BJ (cell line): ENCODE measurements around the gene VPS52. TPM values are rescaled to one million over a fixed set of nuclear protein-coding genes. Genes with fewer than 3 reads are reported as not detected.

Experiments used
- CTCF ChIA-PET: fragments of 350-600 bp; formaldehyde crosslinking; extraction: SDS; loops from one replicate; lab custom pipeline; 2021; ENCODE audit warnings: antibody characterized with exemption, inconsistent platforms; lab: Yijun Ruan, JAX
- POLR2A ChIA-PET: fragments of 300-600 bp; sonication (Branson Sonifier 250); formaldehyde crosslinking; extraction: SDS; loops from one replicate; lab custom pipeline; 2021; ENCODE audit warnings: antibody characterized with exemption; lab: Charles Lee
- DNase-seq: peaks from one replicate; pipeline ENCODE4 v3.0.0-alpha.2; 2011; ENCODE audit warnings: low read depth
- H3K27me3 ChIP-seq: 2 replicates; pipeline ENCODE4 v1.6.0; 2011; ENCODE audit warnings: low read length; ENCODE audit not compliant: control insufficient read depth, insufficient read depth
- H3K36me3 ChIP-seq: 2 replicates; pipeline ENCODE4 v1.5.1; 2011; ENCODE audit warnings: low read length; ENCODE audit not compliant: control insufficient read depth, insufficient read depth
- H3K4me3 ChIP-seq: 2 replicates; pipeline ENCODE4 v1.5.1; 2011; ENCODE audit warnings: low read depth, mild to moderate bottlenecking, control low read depth, low read length
- polyA plus RNA-seq: library from polyadenylated mRNA; depleted of rRNA; stranded (reverse); fragments of >200 nt; gene quantifications from 2 replicates; pipeline ENCODE4 v1.2.3, GENCODE V29; 2011
- TF ChIP-seq, protein P1 (sequence below): IDR thresholded peaks from 2 replicates; pipeline ENCODE4 v1.5.1; 2011; ENCODE audit warnings: low read depth, mild to moderate bottlenecking, control low read depth, inconsistent platforms, low read length, moderate library complexity; ENCODE audit not compliant: insufficient read depth

VPS52 gene
- polyA plus RNA-seq, 1 experiment, result 89.8 TPM

- ChIA-PET POLR2A (interaction anchor here (0.7 kb wide), 1 partner anchor 10 kb away, joined by 8 read pairs; no protein-coding TSS in a partner anchor), CTCF (interaction anchor here (1.3 to 2.3 kb wide), 3 partner anchors 10 to 124 kb away, joined by 3 to 11 read pairs (median 4); no protein-coding TSS in a partner anchor)
- TF ChIP-seq, protein P1, sequence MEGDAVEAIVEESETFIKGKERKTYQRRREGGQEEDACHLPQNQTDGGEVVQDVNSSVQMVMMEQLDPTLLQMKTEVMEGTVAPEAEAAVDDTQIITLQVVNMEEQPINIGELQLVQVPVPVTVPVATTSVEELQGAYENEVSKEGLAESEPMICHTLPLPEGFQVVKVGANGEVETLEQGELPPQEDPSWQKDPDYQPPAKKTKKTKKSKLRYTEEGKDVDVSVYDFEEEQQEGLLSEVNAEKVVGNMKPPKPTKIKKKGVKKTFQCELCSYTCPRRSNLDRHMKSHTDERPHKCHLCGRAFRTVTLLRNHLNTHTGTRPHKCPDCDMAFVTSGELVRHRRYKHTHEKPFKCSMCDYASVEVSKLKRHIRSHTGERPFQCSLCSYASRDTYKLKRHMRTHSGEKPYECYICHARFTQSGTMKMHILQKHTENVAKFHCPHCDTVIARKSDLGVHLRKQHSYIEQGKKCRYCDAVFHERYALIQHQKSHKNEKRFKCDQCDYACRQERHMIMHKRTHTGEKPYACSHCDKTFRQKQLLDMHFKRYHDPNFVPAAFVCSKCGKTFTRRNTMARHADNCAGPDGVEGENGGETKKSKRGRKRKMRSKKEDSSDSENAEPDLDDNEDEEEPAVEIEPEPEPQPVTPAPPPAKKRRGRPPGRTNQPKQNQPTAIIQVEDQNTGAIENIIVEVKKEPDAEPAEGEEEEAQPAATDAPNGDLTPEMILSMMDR, result no peak
- Histone ChIP-seq H3K4me3 (no peak overlapping the region), H3K36me3 (peaks cover 16% of the 10 kb centered on the region), H3K27me3 (no peaks in the 10 kb centered on the region)
- no peak for DNase-seq
Observed at GRCh38 chr6:33301877-33302276, 30.2 kb upstream of the VPS52 start.

GRCh38 chr6:33299237-33299944 lies 27.7 kb upstream of the VPS52 start:
- ChIA-PET POLR2A (no interaction called here), CTCF (interaction anchor here (0.6 to 2.3 kb wide), 13 partner anchors 8 to 183 kb away, joined by 3 to 21 read pairs (median 5); partner anchors contain the start of genes B3GALT4, PFDN6, RPS18 and VPS52)
- no peak for DNase-seq
- TF ChIP-seq, protein P1, result peak; percentile 86
- H3K27me3 ChIP-seq, result no peaks in the 10 kb centered on the region
- H3K36me3 ChIP-seq, result peaks cover 14% of the 10 kb centered on the region
- H3K4me3 ChIP-seq, result peak overlapping the region; percentile 81

DNA sequence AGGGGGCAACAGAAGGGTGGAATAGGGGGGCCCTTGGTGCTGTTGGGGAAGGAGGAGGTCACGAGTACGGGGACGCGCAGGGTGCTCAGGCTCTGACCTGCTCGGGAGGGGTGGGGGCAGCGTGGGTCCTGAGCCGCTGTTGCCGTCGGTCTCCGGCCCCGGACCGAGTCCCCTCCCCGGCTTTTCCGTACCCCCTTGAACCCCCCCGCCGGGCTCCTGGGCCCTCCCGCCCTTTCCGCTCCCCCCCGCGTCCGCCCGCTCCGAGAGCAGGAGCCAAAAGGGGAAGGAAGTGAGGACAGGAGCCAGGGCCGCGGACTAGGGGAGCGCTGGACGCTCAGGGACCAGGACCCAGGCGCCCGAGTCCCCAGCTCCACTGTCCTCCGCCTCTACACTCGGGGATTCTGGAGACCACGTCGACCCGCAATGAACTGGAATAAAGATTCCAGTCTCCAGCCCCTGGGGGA lies 27.1 kb upstream of the VPS52 start, which contains the start of gene RGL2:
RGL2 (minus strand) TSS at position 170 of the 464 bp plus-strand sequence. CDS start 332 bp downstream, outside the sequence.
- TF ChIP-seq, protein P1, result no peak
- no peak for DNase-seq
- ChIA-PET CTCF (interaction anchor here (0.7 to 2.3 kb wide), 9 partner anchors 9 to 182 kb away, joined by 3 to 21 read pairs (median 5); partner anchors contain the start of genes B3GALT4, PFDN6 and WDR46), POLR2A (no interaction called here)
- Histone ChIP-seq H3K36me3 (peaks cover 10% of the 10 kb centered on the region), H3K27me3 (no peaks in the 10 kb centered on the region), H3K4me3 (peak within 1 kb of the TSS; percentile 81)

- TF ChIP-seq, protein P1, result no peak
- ChIA-PET POLR2A (interaction anchor here (0.6 kb wide), 2 partner anchors 98 to 119 kb away, joined by 3 to 24 read pairs; no protein-coding TSS in a partner anchor), CTCF (interaction anchor here (0.6 to 2.3 kb wide), 5 partner anchors 8 to 284 kb away, joined by 3 to 21 read pairs (median 4); partner anchors contain the start of genes B3GALT4, HSD17B8, PFDN6 and WDR46)
- H3K4me3 ChIP-seq, result peak overlapping the region; percentile 81
- no peaks in the 10 kb centered on the region for H3K27me3 ChIP-seq
- peaks cover 12% of the 10 kb centered on the region for H3K36me3 ChIP-seq
- DNase-seq, result no peak
Observed at GRCh38 chr6:33297956-33298772, 26.5 kb upstream of the VPS52 start.
